ENCODE measurements around the gene TFF2.

TFF2 gene

GRCh38 chr21:42319851-42320572 is 30.8 kb downstream of the TFF2 start (continued):
- TF ChIP-seq ZC3H10 (CRISPR knock-in tag; IDR thresholded peaks at IDR 0.05) (no peak), ZFP30 (CRISPR knock-in tag; IDR thresholded peaks at IDR 0.05) (no peak), BACH2 (CRISPR knock-in tag; IDR thresholded peaks at IDR 0.05; ENCODE audit: borderline replicate concordance) (no peak), TOX (CRISPR knock-in tag; IDR thresholded peaks at IDR 0.05; ENCODE audit: borderline replicate concordance) (no peak), ISL1 (CRISPR knock-in tag; IDR thresholded peaks at IDR 0.05) (no peak)

- ATAC-seq = no peak
- TF ChIP-seq PATZ1 (CRISPR knock-in tag; IDR thresholded peaks at IDR 0.05; ENCODE audit: borderline replicate concordance) (no peak), TCF4 (CRISPR knock-in tag; IDR thresholded peaks at IDR 0.05; ENCODE audit: borderline replicate concordance) (no peak), TOX (CRISPR knock-in tag; IDR thresholded peaks at IDR 0.05; ENCODE audit: borderline replicate concordance) (no peak), ZNF565 (CRISPR knock-in tag; conservative IDR thresholded peaks at IDR 0.05; ENCODE audit: low read depth) (no peak), ISL1 (CRISPR knock-in tag; IDR thresholded peaks at IDR 0.05) (no peak), ZC3H10 (CRISPR knock-in tag; IDR thresholded peaks at IDR 0.05) (no peak), ZFP3 (CRISPR knock-in tag; IDR thresholded peaks at IDR 0.05) (no peak), ESRRG (CRISPR knock-in tag; IDR thresholded peaks at IDR 0.05) (no peak)
Observed at GRCh38 chr21:42319376-42319775, 31.4 kb downstream of the TFF2 start.

GRCh38 chr21:42317826-42318746 is 32.7 kb downstream of the TFF2 start:
- no peak for TF ChIP-seq ISL1 (CRISPR knock-in tag; IDR thresholded peaks at IDR 0.05)
- TF ChIP-seq SNAI2 (CRISPR knock-in tag; IDR thresholded peaks at IDR 0.05) = no peak
- no peak for TF ChIP-seq GLIS3 (CRISPR knock-in tag; IDR thresholded peaks at IDR 0.05)
- no peak for TF ChIP-seq ESRRG (CRISPR knock-in tag; IDR thresholded peaks at IDR 0.05)
- no peak for TF ChIP-seq TCF4 (CRISPR knock-in tag; IDR thresholded peaks at IDR 0.05; ENCODE audit: borderline replicate concordance)
- no peak for TF ChIP-seq ZNF8 (CRISPR knock-in tag; IDR thresholded peaks at IDR 0.05)
- TF ChIP-seq PPARA (CRISPR knock-in tag; IDR thresholded peaks at IDR 0.05; ENCODE audit: borderline replicate concordance) = no peak
- TF ChIP-seq CREB5 (CRISPR knock-in tag; IDR thresholded peaks at IDR 0.05; ENCODE audit: low read depth) = no peak
- TF ChIP-seq ARNTL (CRISPR knock-in tag; IDR thresholded peaks at IDR 0.05; ENCODE audit: borderline replicate concordance, low read depth) = no peak
- TF ChIP-seq CSDC2 (CRISPR knock-in tag; IDR thresholded peaks at IDR 0.05) = no peak
- no peak for TF ChIP-seq ZNF565 (CRISPR knock-in tag; conservative IDR thresholded peaks at IDR 0.05; ENCODE audit: low read depth)
- no peak for TF ChIP-seq RARB (CRISPR knock-in tag; IDR thresholded peaks at IDR 0.05)
- no peak for TF ChIP-seq ZFP30 (CRISPR knock-in tag; IDR thresholded peaks at IDR 0.05)
- no peak for TF ChIP-seq ZC3H10 (CRISPR knock-in tag; IDR thresholded peaks at IDR 0.05)
- TF ChIP-seq ZFP3 (CRISPR knock-in tag; IDR thresholded peaks at IDR 0.05) = no peak
- TF ChIP-seq POU6F1 (CRISPR knock-in tag; IDR thresholded peaks at IDR 0.05; ENCODE audit: borderline replicate concordance, low read depth) = no peak
- no peak for ATAC-seq

- ATAC-seq = no peak
- no peak for TF ChIP-seq TSHZ2 (CRISPR knock-in tag; IDR thresholded peaks at IDR 0.05)
- no peak for TF ChIP-seq SNAI2 (CRISPR knock-in tag; IDR thresholded peaks at IDR 0.05)
- TF ChIP-seq RARB (CRISPR knock-in tag; IDR thresholded peaks at IDR 0.05) = no peak
- TF ChIP-seq CSDC2 (CRISPR knock-in tag; IDR thresholded peaks at IDR 0.05) = no peak
- no peak for TF ChIP-seq ESRRG (CRISPR knock-in tag; IDR thresholded peaks at IDR 0.05)
- no peak for TF ChIP-seq ZFP30 (CRISPR knock-in tag; IDR thresholded peaks at IDR 0.05)
- no peak for TF ChIP-seq ARNTL (CRISPR knock-in tag; IDR thresholded peaks at IDR 0.05; ENCODE audit: borderline replicate concordance, low read depth)
- TF ChIP-seq ISL1 (CRISPR knock-in tag; IDR thresholded peaks at IDR 0.05) = no peak
- no peak for TF ChIP-seq BACH2 (CRISPR knock-in tag; IDR thresholded peaks at IDR 0.05; ENCODE audit: borderline replicate concordance)
- no peak for TF ChIP-seq ZNF70 (CRISPR knock-in tag; IDR thresholded peaks at IDR 0.05)
- no peak for TF ChIP-seq ZFP3 (CRISPR knock-in tag; IDR thresholded peaks at IDR 0.05)
- TF ChIP-seq POU6F1 (CRISPR knock-in tag; IDR thresholded peaks at IDR 0.05; ENCODE audit: borderline replicate concordance, low read depth) = no peak
Observed at GRCh38 chr21:42317341-42317741, 33.5 kb downstream of the TFF2 start.

Measured in SK-N-SH treated with all-trans-retinoic acid at 6 μM for 48 hours (cell line).